Neural cell (in vitro differentiated cells): ENCODE results near the gene RNF32. TPM values are rescaled to one million over a fixed set of nuclear protein-coding genes. Genes with fewer than 3 reads are reported as not detected.

Source experiments
- H2AFZ ChIP-seq: fragments of 200-600, 300-800 bp; sonication (generic), shearing (Covaris generic); 2 replicates; pipeline ENCODE4 v1.6.0; 2014; ENCODE audit warnings: low read depth, mild to moderate bottlenecking, antibody characterized with exemption, low read length, moderate library complexity
- H3F3A ChIP-seq: fragments of 200-600 bp; shearing (Covaris generic); 2 replicates; pipeline ENCODE4 v1.6.1; 2016; ENCODE audit warnings: mild to moderate bottlenecking, moderate library complexity, mixed read lengths, antibody characterized with exemption, low read length; ENCODE audit not compliant: insufficient read depth, poor library complexity, severe bottlenecking
- H3K27ac ChIP-seq: fragments of 200-600, 300-800 bp; sonication (generic), shearing (Covaris generic); 2 replicates; pipeline ENCODE4 v1.5.1; 2014; ENCODE audit warnings: mild to moderate bottlenecking, low read length, moderate library complexity
- H3K27me3 ChIP-seq: fragments of 300-800, 200-600 bp; sonication (generic), shearing (Covaris generic); 2 replicates; pipeline ENCODE4 v1.6.0; 2014; ENCODE audit warnings: mild to moderate bottlenecking, low read depth, low read length, moderate library complexity; ENCODE audit not compliant: insufficient read depth
- H3K36me3 ChIP-seq: fragments of 300-800, 200-600 bp; sonication (generic), shearing (Covaris generic); 2 replicates; pipeline ENCODE4 v1.5.1; 2014; ENCODE audit warnings: mild to moderate bottlenecking, antibody characterized with exemption, low read length, moderate library complexity; ENCODE audit not compliant: insufficient read depth
- H3K4me2 ChIP-seq: fragments of 300-800, 200-600 bp; sonication (generic), shearing (Covaris generic); 2 replicates; pipeline ENCODE4 v1.6.0; 2014; ENCODE audit warnings: mild to moderate bottlenecking, low read length
- H3K4me3 ChIP-seq: fragments of 300-800, 200-600 bp; sonication (generic), shearing (Covaris generic); 2 replicates; pipeline ENCODE4 v1.5.1; 2014; ENCODE audit warnings: mild to moderate bottlenecking, low read length, moderate library complexity
- H3K79me2 ChIP-seq: fragments of 200-600 bp; shearing (Covaris generic); replicated peaks from 2 replicates; pipeline ENCODE4 v1.6.0; 2014; ENCODE audit warnings: mild to moderate bottlenecking, low read length, moderate library complexity; ENCODE audit not compliant: insufficient read depth
- H3K9ac ChIP-seq: fragments of 300-800, 200-600 bp; sonication (generic), shearing (Covaris generic); 2 replicates; pipeline ENCODE4 v1.6.1; 2016; ENCODE audit warnings: mild to moderate bottlenecking, low read length, mixed read lengths
- H3K9me2 ChIP-seq: fragments of 200-600 bp; shearing (Covaris generic); 2 replicates; pipeline ENCODE4 v1.6.1; 2016; ENCODE audit warnings: mild to moderate bottlenecking, low read length, mixed read lengths; ENCODE audit not compliant: insufficient read depth
- H3K9me3 ChIP-seq: fragments of 200-600, 300-800 bp; sonication (generic), shearing (Covaris generic); 2 replicates; pipeline ENCODE4 v1.6.1; 2016; ENCODE audit warnings: mild to moderate bottlenecking, mixed run types, low read length, moderate library complexity, mixed read lengths
- H4K20me1 ChIP-seq: fragments of 200-600 bp; shearing (Covaris generic); 2 replicates; pipeline ENCODE4 v1.6.1; 2016; ENCODE audit warnings: mild to moderate bottlenecking, mixed run types; ENCODE audit not compliant: insufficient read depth
- EP300 ChIP-seq: fragments of 450-650 bp; conservative IDR thresholded peaks from 2 replicates; pipeline ENCODE4 v1.6.1; 2014; ENCODE audit warnings: antibody characterized with exemption, mild to moderate bottlenecking, moderate library complexity; ENCODE audit not compliant: poor library complexity, severe bottlenecking
- EZH2 ChIP-seq: fragments of 200-600, 300-800 bp; shearing (Covaris generic), sonication (generic); IDR thresholded peaks from 2 replicates; pipeline ENCODE4 v1.6.1; 2014; ENCODE audit warnings: antibody characterized with exemption, low read length, borderline replicate concordance, mild to moderate bottlenecking; ENCODE audit not compliant: insufficient read depth, poor library complexity, severe bottlenecking
- MXI1 ChIP-seq: fragments of 450-650 bp; conservative IDR thresholded peaks from 2 replicates; pipeline ENCODE4 v1.6.1; 2014; ENCODE audit warnings: antibody characterized with exemption, mild to moderate bottlenecking; ENCODE audit not compliant: poor library complexity, severe bottlenecking
- POLR2AphosphoS5 ChIP-seq: IDR thresholded peaks from 2 replicates; pipeline ENCODE4 v1.6.1; 2012
- RAD21 ChIP-seq: fragments of 450-650 bp; conservative IDR thresholded peaks from 2 replicates; pipeline ENCODE4 v1.6.1; 2014; ENCODE audit warnings: antibody characterized with exemption, mild to moderate bottlenecking, moderate library complexity
- SMC3 ChIP-seq: fragments of 450-650 bp; conservative IDR thresholded peaks from 2 replicates; pipeline ENCODE4 v1.6.1; 2014; ENCODE audit warnings: antibody characterized with exemption, mild to moderate bottlenecking, moderate library complexity; ENCODE audit not compliant: poor library complexity
- TAF1 ChIP-seq: IDR thresholded peaks from 2 replicates; pipeline ENCODE4 v1.6.1; 2012; ENCODE audit warnings: low read depth
- polyA plus RNA-seq: library from polyadenylated mRNA; depleted of rRNA; stranded (reverse); fragments of >200 nt; gene quantifications from 2 replicates; pipeline ENCODE4 v1.2.3, GENCODE V29; 2014
- TF ChIP-seq, protein P1 (sequence below): IDR thresholded peaks from 2 replicates; pipeline ENCODE4 v1.6.1; 2012; ENCODE audit warnings: borderline replicate concordance
- TF ChIP-seq, protein P2 (sequence below): fragments of 450-650 bp; IDR thresholded peaks from 2 replicates; pipeline ENCODE4 v1.5.1; 2014; ENCODE audit warnings: antibody characterized with exemption, mild to moderate bottlenecking, moderate library complexity; ENCODE audit not compliant: poor library complexity, severe bottlenecking

RNF32 gene
- polyA plus RNA-seq, 1 donor from 2014 or later, result 2.6 TPM

DNA sequence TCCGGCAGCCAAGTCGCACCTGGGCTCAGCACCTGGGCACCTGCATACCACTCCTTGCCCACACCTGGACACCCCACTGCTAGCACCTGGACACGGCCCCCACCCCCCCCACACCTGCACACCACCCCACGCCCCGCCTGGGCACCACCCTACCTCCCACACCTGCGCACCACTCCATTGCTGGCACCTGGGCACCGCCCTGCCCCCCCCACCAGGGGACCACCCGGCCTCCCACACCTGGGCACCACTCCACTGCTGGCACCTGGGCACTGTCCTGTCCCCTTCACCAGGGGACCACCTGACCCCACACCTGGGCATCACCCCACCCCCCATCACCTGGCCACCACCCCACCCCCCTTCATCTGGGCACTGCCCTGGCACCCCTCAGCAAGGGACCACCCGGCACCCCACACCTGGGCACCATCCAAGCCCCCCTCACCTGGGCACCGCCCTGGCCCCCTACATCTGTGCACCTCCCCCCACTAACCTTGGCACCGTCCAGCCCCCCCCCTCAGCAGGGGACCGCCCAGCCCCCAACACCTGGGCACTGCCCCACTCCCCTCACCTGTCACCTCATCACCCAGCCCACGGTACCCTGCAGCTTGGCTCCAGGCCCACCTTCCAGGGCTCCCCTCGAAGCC lies 33.8 kb upstream of the RNF32 start:
- H4K20me1 ChIP-seq, result no peaks in the 10 kb centered on the region
- no peaks in the 10 kb centered on the region for H3K9me2 ChIP-seq
- no peak overlapping the region for H3K9ac ChIP-seq
- H3K4me2 ChIP-seq, result no peak overlapping the region
- no peaks in the 10 kb centered on the region for H3K36me3 ChIP-seq
- no peaks in the 10 kb centered on the region for H3K79me2 ChIP-seq
- H3K4me3 ChIP-seq, result no peak overlapping the region
- H3K27me3 ChIP-seq, result no peaks in the 10 kb centered on the region
- no peaks in the 10 kb centered on the region for H3F3A ChIP-seq
- H3K9me3 ChIP-seq, result no peaks in the 10 kb centered on the region
- no peak for TF ChIP-seq SMC3
- TF ChIP-seq, protein P1, sequence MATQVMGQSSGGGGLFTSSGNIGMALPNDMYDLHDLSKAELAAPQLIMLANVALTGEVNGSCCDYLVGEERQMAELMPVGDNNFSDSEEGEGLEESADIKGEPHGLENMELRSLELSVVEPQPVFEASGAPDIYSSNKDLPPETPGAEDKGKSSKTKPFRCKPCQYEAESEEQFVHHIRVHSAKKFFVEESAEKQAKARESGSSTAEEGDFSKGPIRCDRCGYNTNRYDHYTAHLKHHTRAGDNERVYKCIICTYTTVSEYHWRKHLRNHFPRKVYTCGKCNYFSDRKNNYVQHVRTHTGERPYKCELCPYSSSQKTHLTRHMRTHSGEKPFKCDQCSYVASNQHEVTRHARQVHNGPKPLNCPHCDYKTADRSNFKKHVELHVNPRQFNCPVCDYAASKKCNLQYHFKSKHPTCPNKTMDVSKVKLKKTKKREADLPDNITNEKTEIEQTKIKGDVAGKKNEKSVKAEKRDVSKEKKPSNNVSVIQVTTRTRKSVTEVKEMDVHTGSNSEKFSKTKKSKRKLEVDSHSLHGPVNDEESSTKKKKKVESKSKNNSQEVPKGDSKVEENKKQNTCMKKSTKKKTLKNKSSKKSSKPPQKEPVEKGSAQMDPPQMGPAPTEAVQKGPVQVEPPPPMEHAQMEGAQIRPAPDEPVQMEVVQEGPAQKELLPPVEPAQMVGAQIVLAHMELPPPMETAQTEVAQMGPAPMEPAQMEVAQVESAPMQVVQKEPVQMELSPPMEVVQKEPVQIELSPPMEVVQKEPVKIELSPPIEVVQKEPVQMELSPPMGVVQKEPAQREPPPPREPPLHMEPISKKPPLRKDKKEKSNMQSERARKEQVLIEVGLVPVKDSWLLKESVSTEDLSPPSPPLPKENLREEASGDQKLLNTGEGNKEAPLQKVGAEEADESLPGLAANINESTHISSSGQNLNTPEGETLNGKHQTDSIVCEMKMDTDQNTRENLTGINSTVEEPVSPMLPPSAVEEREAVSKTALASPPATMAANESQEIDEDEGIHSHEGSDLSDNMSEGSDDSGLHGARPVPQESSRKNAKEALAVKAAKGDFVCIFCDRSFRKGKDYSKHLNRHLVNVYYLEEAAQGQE, result no peak
- TF ChIP-seq, protein P2, sequence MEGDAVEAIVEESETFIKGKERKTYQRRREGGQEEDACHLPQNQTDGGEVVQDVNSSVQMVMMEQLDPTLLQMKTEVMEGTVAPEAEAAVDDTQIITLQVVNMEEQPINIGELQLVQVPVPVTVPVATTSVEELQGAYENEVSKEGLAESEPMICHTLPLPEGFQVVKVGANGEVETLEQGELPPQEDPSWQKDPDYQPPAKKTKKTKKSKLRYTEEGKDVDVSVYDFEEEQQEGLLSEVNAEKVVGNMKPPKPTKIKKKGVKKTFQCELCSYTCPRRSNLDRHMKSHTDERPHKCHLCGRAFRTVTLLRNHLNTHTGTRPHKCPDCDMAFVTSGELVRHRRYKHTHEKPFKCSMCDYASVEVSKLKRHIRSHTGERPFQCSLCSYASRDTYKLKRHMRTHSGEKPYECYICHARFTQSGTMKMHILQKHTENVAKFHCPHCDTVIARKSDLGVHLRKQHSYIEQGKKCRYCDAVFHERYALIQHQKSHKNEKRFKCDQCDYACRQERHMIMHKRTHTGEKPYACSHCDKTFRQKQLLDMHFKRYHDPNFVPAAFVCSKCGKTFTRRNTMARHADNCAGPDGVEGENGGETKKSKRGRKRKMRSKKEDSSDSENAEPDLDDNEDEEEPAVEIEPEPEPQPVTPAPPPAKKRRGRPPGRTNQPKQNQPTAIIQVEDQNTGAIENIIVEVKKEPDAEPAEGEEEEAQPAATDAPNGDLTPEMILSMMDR, result no peak
- H2AFZ ChIP-seq, result no peak overlapping the region
- H3K27ac ChIP-seq, result no peak overlapping the region

GRCh38 chr7:156607332-156608172 lies 33.0 kb upstream of the RNF32 start:
- Histone ChIP-seq H3K4me3 (no peak overlapping the region), H3F3A (no peaks in the 10 kb centered on the region), H3K79me2 (no peaks in the 10 kb centered on the region), H4K20me1 (no peaks in the 10 kb centered on the region), H3K9me2 (no peaks in the 10 kb centered on the region), H3K27ac (no peak overlapping the region), H3K9ac (no peak overlapping the region), H3K4me2 (no peak overlapping the region), H3K36me3 (no peaks in the 10 kb centered on the region), H2AFZ (no peak overlapping the region), H3K9me3 (no peaks in the 10 kb centered on the region), H3K27me3 (no peaks in the 10 kb centered on the region)
- TF ChIP-seq MXI1, result no peak
- TF ChIP-seq TAF1, result no peak
- TF ChIP-seq RAD21, result no peak
- TF ChIP-seq EP300, result no peak
- no peak for TF ChIP-seq POLR2AphosphoS5
- TF ChIP-seq EZH2, result no peak
- TF ChIP-seq, protein P2, result no peak
- TF ChIP-seq SMC3, result no peak
- TF ChIP-seq, protein P1, result no peak
